D721Med (cell line): ENCODE measurements around the gene ATL1.

Experiments
- DNase-seq: peaks from one replicate; pipeline ENCODE4 v3.0.0; 2011; ENCODE audit warnings: low spot score; ENCODE audit not compliant: insufficient read length
- FAIRE-seq: peaks from 2 replicates; lab custom pipeline; 2011; peaks lifted over from hg19 to GRCh38; lab: Jason Lieb, UNC
- TF ChIP-seq, protein P1 (sequence below): IDR thresholded peaks from 2 replicates; pipeline ENCODE4 v1.5.1; 2012; ENCODE audit warnings: mild to moderate bottlenecking, control low read depth; ENCODE audit not compliant: insufficient read depth; ENCODE audit errors: missing control alignments

The ATL1 gene

DNA sequence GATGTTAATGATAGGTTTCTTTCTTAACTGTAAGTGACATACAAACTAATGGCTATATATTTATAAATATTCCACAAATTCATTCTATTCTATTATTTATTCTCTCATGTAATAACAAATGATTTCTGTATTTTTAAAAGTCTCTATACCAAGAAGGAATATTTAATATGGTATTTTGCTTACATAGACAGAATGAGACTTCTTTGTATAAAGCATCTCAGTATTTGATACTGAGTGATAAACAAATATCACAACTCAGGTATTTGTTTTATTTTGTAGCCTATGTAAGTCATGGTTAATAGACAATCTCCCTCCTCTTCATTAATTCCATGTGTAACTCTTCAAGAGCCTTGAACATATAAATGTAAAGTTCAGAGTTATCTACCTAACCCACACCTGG lies 18.0 kb downstream of the ATL1 start:
- peak; percentile 32 for FAIRE-seq
- no peak for DNase-seq
- TF ChIP-seq, protein P1, sequence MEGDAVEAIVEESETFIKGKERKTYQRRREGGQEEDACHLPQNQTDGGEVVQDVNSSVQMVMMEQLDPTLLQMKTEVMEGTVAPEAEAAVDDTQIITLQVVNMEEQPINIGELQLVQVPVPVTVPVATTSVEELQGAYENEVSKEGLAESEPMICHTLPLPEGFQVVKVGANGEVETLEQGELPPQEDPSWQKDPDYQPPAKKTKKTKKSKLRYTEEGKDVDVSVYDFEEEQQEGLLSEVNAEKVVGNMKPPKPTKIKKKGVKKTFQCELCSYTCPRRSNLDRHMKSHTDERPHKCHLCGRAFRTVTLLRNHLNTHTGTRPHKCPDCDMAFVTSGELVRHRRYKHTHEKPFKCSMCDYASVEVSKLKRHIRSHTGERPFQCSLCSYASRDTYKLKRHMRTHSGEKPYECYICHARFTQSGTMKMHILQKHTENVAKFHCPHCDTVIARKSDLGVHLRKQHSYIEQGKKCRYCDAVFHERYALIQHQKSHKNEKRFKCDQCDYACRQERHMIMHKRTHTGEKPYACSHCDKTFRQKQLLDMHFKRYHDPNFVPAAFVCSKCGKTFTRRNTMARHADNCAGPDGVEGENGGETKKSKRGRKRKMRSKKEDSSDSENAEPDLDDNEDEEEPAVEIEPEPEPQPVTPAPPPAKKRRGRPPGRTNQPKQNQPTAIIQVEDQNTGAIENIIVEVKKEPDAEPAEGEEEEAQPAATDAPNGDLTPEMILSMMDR: no peak

DNA sequence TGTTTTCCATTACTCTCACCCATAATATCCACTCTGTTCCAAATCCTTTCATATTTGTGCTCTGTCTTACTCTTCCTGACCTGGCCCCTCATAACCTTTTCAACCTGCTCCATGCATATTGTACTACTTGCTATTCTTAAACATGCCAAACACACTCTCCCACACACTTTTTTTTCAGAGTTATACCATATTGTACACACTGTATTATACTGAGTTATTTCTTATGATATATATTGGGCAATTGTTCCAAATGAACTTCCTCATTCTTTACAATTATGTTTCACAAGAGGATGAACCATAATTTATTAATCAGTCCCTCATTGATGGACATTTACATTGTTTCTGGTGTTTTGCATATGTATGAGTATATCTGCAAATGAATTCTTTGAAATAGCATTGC lies 18.5 kb downstream of the ATL1 start:
- FAIRE-seq (peak; percentile 21), DNase-seq (no peak)
- TF ChIP-seq, protein P1: no peak

DNA sequence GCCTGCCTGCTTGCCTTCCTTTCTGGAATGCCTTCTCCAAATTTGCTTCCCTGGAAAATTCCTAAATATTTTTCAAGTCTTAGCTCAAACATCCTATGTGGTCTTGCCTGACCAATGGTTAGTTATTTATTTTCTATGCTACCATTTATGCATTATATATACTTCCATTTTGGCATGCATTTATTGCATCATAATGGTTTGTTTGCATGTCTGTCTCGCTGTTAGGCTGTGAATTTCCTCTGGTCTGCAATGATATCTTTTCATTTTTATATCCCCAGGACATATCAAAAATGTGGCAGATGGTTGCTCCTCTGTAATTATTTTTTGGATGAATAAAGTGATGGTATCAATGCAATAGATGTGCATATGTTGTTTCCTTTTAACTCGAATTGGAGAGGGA lies 30.5 kb downstream of the ATL1 start:
- FAIRE-seq (no peak), DNase-seq (no peak)
- TF ChIP-seq, protein P1: no peak

DNA sequence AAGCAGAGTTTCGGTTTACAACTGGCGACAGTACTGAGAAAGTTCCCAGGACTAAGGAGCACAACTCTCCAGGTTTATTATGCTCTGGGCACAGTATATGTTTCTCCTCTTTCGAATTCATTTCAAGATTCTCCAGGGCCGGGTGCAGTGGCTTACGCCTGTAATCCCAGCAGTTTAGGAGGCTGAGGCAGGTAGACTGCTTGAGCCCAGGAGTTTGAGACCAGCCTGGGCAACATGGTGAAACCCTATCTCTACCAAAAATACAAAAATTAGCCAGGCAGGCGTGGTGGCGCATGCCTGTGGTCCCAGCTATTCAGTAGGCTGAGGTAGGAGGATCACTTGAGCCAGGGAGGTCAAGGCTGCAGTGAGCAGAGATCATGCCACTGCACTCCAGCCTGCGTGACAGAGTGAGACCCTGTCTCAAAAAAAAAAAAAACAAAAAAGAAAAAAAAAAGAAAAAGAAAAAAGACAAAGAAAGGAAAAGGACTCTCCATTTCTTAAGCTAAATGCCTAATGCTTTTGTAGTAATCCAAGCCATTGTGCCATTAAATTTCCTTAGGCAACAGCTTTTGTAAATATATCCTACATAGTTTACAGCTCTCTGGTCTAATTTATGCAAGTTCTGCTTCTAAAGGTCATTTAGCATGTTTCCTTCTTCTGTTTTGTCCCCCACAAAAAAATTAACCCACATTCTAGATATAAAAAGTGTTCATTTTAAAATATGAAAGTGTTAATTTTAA lies 34.8 kb downstream of the ATL1 start:
- no peak for DNase-seq
- no peak for FAIRE-seq
- TF ChIP-seq, protein P1: no peak

DNA sequence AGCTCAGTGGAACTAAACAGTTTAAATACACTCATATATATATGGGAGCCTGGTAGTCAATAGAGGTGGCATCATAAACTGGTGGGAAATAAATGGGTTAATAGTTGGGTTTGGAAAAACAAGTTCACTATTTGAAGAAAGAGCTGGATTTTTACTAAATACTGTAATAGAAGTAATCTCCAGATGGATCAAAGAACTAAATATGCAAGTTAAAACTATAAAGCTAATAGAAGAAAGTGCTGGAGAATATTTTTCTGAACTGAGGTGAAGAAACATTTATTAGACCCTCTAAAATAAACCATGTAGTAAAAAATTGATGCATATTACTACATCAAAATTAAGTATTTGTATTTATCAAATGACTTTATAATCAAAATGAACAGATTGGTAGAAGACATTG lies 38.8 kb downstream of the ATL1 start:
- FAIRE-seq: no peak
- TF ChIP-seq, protein P1: no peak
- no peak for DNase-seq

DNA sequence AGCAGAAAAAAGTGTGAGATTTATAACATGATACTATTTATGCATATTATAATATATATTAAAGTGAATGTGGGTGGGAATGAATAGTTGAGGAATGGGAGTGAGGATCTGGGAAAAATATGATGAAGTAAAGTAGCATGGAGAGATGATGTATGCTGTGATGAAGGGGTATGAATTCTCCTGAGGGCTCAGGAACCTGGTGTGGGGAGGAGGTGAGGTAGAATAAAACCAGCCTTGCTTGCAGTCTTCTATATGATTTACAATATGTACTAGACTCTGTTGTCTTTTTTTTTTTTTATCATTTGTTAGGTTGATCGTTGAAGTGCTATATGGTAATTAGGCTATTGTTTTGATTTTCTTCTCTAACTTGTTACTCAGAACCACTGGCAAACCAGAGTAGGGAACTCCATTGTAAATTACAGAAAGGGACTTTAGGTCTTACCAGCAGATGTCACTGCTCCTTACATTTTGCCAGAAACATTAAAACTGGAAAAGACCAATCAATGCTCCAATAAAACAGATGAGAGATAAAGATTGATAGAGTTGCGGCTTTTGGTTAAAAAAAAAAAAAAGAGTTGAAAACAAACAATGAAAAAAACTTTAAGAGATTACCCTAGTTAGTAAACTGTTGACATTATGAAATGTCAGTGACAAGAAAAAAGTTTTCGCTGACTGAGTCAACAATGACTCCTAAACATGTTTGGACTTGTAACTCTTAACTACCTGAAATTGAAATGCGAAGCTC lies 39.9 kb downstream of the ATL1 start:
- TF ChIP-seq, protein P1: peak; percentile 58
- DNase-seq: no peak
- peak; percentile 71 for FAIRE-seq

DNA sequence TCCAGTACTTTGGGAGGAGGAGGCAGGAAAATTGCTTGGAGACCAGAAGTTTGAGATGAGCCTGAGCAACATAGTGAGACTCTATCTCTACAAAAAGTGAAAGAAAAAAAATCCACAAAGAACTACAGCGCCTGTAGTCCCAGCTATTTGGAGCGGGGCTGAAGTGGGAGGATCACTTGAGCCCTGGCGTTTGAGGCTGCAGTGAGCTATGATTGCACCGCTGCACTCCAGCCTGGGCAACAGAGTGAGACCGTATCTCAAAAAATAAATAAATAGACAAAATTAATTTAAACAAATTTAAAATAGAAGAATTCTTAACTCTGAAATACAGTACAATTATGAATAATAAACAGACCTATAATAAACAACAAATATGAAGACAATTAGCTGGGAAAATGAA lies 40.9 kb downstream of the ATL1 start:
- DNase-seq (no peak), FAIRE-seq (no peak)
- TF ChIP-seq, protein P1: no peak
